MCF 10A (cell line): ENCODE data around the gene IQCK. TPM values are rescaled to one million over a fixed set of nuclear protein-coding genes. Genes with fewer than 3 reads are reported as not detected.

ENCODE experiments used
- BruUV-seq: library from RNA; stranded (reverse); fragments of 400-500 nt; replicated peaks from 2 replicates; lab custom pipeline; 2021; lab: Mats Ljungman, UMichigan
- CTCF ChIA-PET: fragments of 300-600 bp; sonication (Branson Sonifier 250); formaldehyde crosslinking; extraction: SDS; loops from one replicate; lab custom pipeline; 2021; ENCODE audit warnings: antibody characterized with exemption, inconsistent platforms; lab: Yijun Ruan, JAX
- POLR2A ChIA-PET: fragments of 300-600, 350-650 bp; sonication (Branson Sonifier 250); formaldehyde crosslinking; extraction: SDS; loops from one replicate; lab custom pipeline; 2020; ENCODE audit warnings: antibody characterized with exemption, inconsistent platforms; lab: Yijun Ruan, JAX
- DNase-seq: peaks from one replicate; pipeline ENCODE4 v3.0.0-alpha.2; 2018; ENCODE audit not compliant: unreplicated experiment
- H3K27ac Mint-ChIP-seq: one replicate; pipeline ENCODE4 v1.8.0; 2022; ENCODE audit warnings: mild to moderate bottlenecking, low read depth, mixed read lengths; ENCODE audit not compliant: unreplicated experiment
- H3K27me3 Mint-ChIP-seq: one replicate; pipeline ENCODE4 v1.8.0; 2022; ENCODE audit warnings: mixed read lengths; ENCODE audit not compliant: insufficient read depth, unreplicated experiment
- H3K36me3 Mint-ChIP-seq: one replicate; pipeline ENCODE4 v1.8.0; 2022; ENCODE audit warnings: mild to moderate bottlenecking, moderate library complexity, mixed read lengths; ENCODE audit not compliant: insufficient read depth, unreplicated experiment
- H3K4me1 Mint-ChIP-seq: one replicate; pipeline ENCODE4 v1.8.0; 2022; ENCODE audit warnings: mixed read lengths; ENCODE audit not compliant: insufficient read depth, unreplicated experiment
- H3K4me3 Mint-ChIP-seq: one replicate; pipeline ENCODE4 v1.8.0; 2022; ENCODE audit warnings: mild to moderate bottlenecking, moderate library complexity, mixed read lengths; ENCODE audit not compliant: unreplicated experiment
- H3K9me3 Mint-ChIP-seq: one replicate; pipeline ENCODE4 v1.8.0; 2022; ENCODE audit warnings: mixed read lengths; ENCODE audit not compliant: unreplicated experiment
- CTCF ChIP-seq: fragments of 200-600 bp; IDR thresholded peaks from one replicate; pipeline ENCODE4 v1.8.0; 2022; ENCODE audit warnings: antibody characterized with exemption, mild to moderate bottlenecking; ENCODE audit not compliant: unreplicated experiment
- intact Hi-C: fragments of 100-400 bp; cut with micrococcal nuclease; formaldehyde crosslinking; loops from 2 replicates; pipeline ENCODE4 v1.14.1; 2022
- total RNA-seq: library from RNA; stranded (reverse); gene quantifications from 2 replicates; pipeline ENCODE4 v1.2.3, GENCODE V29; 2022

IQCK gene
- total RNA-seq, 1 experiment from 2014 or later: 5.9 TPM

- no TSS peak for BruUV-seq
- H3K9me3 Mint-ChIP-seq: no peaks in the 10 kb centered on the region
- no peaks in the 10 kb centered on the region for H3K27me3 Mint-ChIP-seq
- ChIA-PET CTCF (interaction anchor here (1.1 to 1.3 kb wide), 2 partner anchors 15 to 49 kb away, joined by 3 read pairs; no protein-coding TSS in a partner anchor), POLR2A (no interaction called here)
- no peak overlapping the region for H3K4me3 Mint-ChIP-seq
- no peaks in the 10 kb centered on the region for H3K4me1 Mint-ChIP-seq
- no peak for TF ChIP-seq CTCF
- no peak for DNase-seq
- intact Hi-C loops: no loop called here
- peak overlapping the region; percentile 8 for H3K27ac Mint-ChIP-seq
- no peaks in the 10 kb centered on the region for H3K36me3 Mint-ChIP-seq
Observed at GRCh38 chr16:19837331-19837980, 119.4 kb downstream of the IQCK start.

- H3K27ac Mint-ChIP-seq: peak overlapping the region; percentile 8
- no peak overlapping the region for H3K4me3 Mint-ChIP-seq
- no peak for DNase-seq
- no TSS peak for BruUV-seq
- no peak for TF ChIP-seq CTCF
- no peaks in the 10 kb centered on the region for H3K9me3 Mint-ChIP-seq
- POLR2A ChIA-PET: no interaction called here
- H3K36me3 Mint-ChIP-seq: no peaks in the 10 kb centered on the region
- intact Hi-C loops: no loop called here
- CTCF ChIA-PET: interaction anchor here (0.6 to 1.3 kb wide), 4 partner anchors 15 to 243 kb away, joined by 3 read pairs; no protein-coding TSS in a partner anchor
- H3K4me1 Mint-ChIP-seq: no peaks in the 10 kb centered on the region
- H3K27me3 Mint-ChIP-seq: no peaks in the 10 kb centered on the region
Observed at GRCh38 chr16:19837984-19838707, 120.1 kb downstream of the IQCK start.

GRCh38 chr16:19840524-19841110, 122.5 kb downstream of the IQCK start:
- no peaks in the 10 kb centered on the region for H3K36me3 Mint-ChIP-seq
- H3K9me3 Mint-ChIP-seq: no peaks in the 10 kb centered on the region
- BruUV-seq: no TSS peak
- TF ChIP-seq CTCF: no peak
- H3K27ac Mint-ChIP-seq: no peak overlapping the region
- no peaks in the 10 kb centered on the region for H3K4me1 Mint-ChIP-seq
- ChIA-PET CTCF (no interaction called here), POLR2A (no interaction called here)
- intact Hi-C loops: no loop called here
- no peaks in the 10 kb centered on the region for H3K27me3 Mint-ChIP-seq
- no peak overlapping the region for H3K4me3 Mint-ChIP-seq
- no peak for DNase-seq

GRCh38 chr16:19841184-19841583, 123.1 kb downstream of the IQCK start:
- H3K36me3 Mint-ChIP-seq: no peaks in the 10 kb centered on the region
- H3K27me3 Mint-ChIP-seq: no peaks in the 10 kb centered on the region
- BruUV-seq: no TSS peak
- ChIA-PET POLR2A (interaction anchor here (0.6 kb wide), 1 partner anchor 227 kb away, joined by 3 read pairs; no protein-coding TSS in a partner anchor), CTCF (no interaction called here)
- H3K4me3 Mint-ChIP-seq: no peak overlapping the region
- no peaks in the 10 kb centered on the region for H3K9me3 Mint-ChIP-seq
- no peak for DNase-seq
- intact Hi-C loops: no loop called here
- TF ChIP-seq CTCF: no peak
- H3K4me1 Mint-ChIP-seq: no peaks in the 10 kb centered on the region
- no peak overlapping the region for H3K27ac Mint-ChIP-seq
